Thymus (tissue), 11 donors: ENCODE data around the gene USE1. TPM values are rescaled to one million over a fixed set of nuclear protein-coding genes. Genes with fewer than 3 reads are reported as not detected.
A peak's percentile ranks its signal among the peaks of the same experiment; 100 is the strongest.

ENCODE experiments used
- DNase-seq, 9 donors: peaks; one replicate each; pipeline ENCODE4 v3.0.0-alpha.2; 2013; ENCODE audit warnings: low spot score in 9 of 9, low read depth in 6 of 9, missing footprints in 1 of 9
- H3K27ac ChIP-seq, 2 donors: one replicate each; pipeline ENCODE4 v1.5.1; 2013; ENCODE audit warnings: control low read depth in 1 of 2, low read depth in 1 of 2, low read length in 1 of 2, mild to moderate bottlenecking in 1 of 2, moderate library complexity in 1 of 2
- H3K27me3 ChIP-seq, 2 donors: one replicate each; pipeline ENCODE4 v1.5.1; 2013; ENCODE audit warnings: low read length in 1 of 2; ENCODE audit not compliant: control insufficient read depth in 2 of 2, insufficient read depth in 1 of 2
- H3K36me3 ChIP-seq, 2 donors: one replicate each; pipeline ENCODE4 v1.5.1; 2013; ENCODE audit warnings: low read length in 1 of 2, mild to moderate bottlenecking in 1 of 2, moderate library complexity in 1 of 2; ENCODE audit not compliant: control insufficient read depth in 2 of 2, insufficient read depth in 2 of 2
- H3K4me1 ChIP-seq, 2 donors: one replicate each; pipeline ENCODE4 v1.5.1; 2013; ENCODE audit warnings: low read length in 2 of 2; ENCODE audit not compliant: control insufficient read depth in 2 of 2, insufficient read depth in 2 of 2
- H3K4me3 ChIP-seq, 2 donors: one replicate each; pipeline ENCODE4 v1.5.1; 2013; ENCODE audit warnings: low read length in 2 of 2, control low read depth in 1 of 2, mild to moderate bottlenecking in 1 of 2
- H3K9me3 ChIP-seq, 2 donors: one replicate each; pipeline ENCODE4 v1.5.1; 2013; ENCODE audit warnings: low read length in 1 of 2, mild to moderate bottlenecking in 1 of 2; ENCODE audit not compliant: control insufficient read depth in 2 of 2, insufficient read depth in 1 of 2
- WGBS: extraction: QIAGEN DNeasy Blood & Tissue Kit; methylation state at CpG from one replicate; pipeline ENCODE4 v1.1.7; 2013; 5-methylcytosine and 5-hydroxymethylcytosine counted together
- polyA plus RNA-seq: library from polyadenylated mRNA; stranded (reverse); fragments of 200-250 nt; gene quantifications from one replicate; pipeline ENCODE4 v1.2.3, GENCODE V29; 2013
- total RNA-seq: library from RNA; stranded (reverse); fragments of 120-200 nt; gene quantifications from one replicate; pipeline ENCODE4 v1.2.4, GENCODE V29; 2013
- donor health status: healthy.

The USE1 gene
- total and polyA plus RNA-seq, 2 donors: 21.3 to 52.9 TPM

DNA sequence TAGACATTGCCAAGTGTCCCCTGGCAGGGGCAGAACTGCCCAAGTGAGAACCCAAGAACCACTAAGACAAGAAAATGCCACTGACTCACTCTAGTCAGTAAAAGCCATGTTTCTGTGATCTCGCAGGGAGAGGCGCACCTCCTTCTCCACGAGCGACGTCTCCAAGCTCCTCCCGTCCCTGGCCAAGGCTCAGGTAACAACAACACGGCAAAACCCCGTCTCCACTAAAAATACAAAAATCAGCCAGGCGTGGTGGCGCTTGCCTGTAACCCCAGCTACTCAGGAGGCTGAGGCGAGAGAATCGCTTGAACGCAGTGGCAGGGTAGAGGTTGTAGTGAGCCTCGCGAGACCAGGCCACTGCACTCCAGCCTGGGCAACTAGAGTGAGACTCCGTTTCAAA lies 17.5 kb upstream of the USE1 start:
- Histone ChIP-seq H3K4me1 (no peaks in the 10 kb centered on the region), H3K4me3 (no peak overlapping the region), H3K27ac (no peak overlapping the region), H3K27me3 (no peaks in the 10 kb centered on the region), H3K9me3 (peaks cover 0 to 4% of the 10 kb centered on the region in 2 donors), H3K36me3 (peaks cover 76 to 84% of the 10 kb centered on the region in 2 donors)
- no peak for DNase-seq
- WGBS: 98% methylated on average over 16 of the region's 16 CpGs

DNA sequence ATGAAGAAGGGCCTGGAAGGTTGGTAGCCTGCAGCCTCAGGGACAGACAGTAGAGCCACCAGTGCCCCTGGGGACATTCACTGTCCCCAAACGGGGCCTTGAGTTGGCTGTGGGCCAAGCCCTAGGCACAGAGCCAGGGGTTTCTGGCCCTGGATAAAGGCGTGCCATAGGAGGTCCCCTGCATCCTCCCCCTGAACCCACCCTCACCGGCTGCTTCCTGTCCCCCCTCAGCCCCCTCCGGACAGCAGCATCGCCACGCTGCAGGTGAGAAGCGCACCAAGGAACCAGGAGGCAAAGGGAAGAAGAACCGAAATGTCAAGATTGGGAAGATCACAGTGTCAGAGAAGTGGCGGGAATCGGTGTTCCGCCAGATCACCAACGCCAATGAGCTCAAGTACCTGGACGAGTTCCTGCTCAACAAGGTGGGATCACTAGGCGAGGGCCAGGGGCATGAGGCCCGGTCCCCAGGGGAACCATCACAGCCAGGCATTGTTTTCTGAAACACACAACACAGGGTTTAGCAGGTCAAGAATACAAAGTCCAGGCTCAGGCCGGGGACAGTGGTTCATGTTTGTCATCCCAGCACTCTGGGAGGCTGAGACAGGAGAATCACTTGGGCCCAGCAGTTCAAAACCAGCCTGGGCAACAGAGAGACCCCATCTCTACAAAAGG lies 14.6 kb upstream of the USE1 start:
- 95% methylated on average over 16 of the region's 16 CpGs for WGBS
- H3K4me3 ChIP-seq: no peak overlapping the region
- H3K9me3 ChIP-seq: peaks cover 0 to 4% of the 10 kb centered on the region in 2 donors
- no peaks in the 10 kb centered on the region for H3K4me1 ChIP-seq
- no peaks in the 10 kb centered on the region for H3K27me3 ChIP-seq
- H3K36me3 ChIP-seq: peaks cover 62 to 77% of the 10 kb centered on the region in 2 donors
- H3K27ac ChIP-seq: no peak overlapping the region
- DNase-seq: no peak

DNA sequence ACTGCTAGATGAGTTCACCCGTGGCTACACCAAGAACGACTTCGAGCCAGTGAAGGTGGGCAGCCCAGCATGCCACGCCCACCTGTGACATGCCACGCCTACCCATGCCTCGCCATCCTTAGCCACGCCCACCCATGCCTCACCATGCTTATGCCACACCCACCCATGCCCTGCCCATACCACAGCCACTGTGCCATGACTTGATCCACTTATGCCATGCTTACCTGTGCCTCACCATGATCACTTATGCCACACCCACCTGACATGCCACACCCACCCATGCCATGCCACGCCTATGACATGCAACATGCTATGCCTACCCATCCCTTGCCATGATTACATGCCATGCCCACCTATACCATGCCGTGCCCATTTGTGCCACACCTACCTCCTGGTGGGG lies 12.9 kb upstream of the USE1 start:
- Histone ChIP-seq H3K4me3 (no peak overlapping the region), H3K9me3 (peaks cover 0 to 4% of the 10 kb centered on the region in 2 donors), H3K27ac (no peak overlapping the region), H3K36me3 (peaks cover 70 to 92% of the 10 kb centered on the region in 2 donors), H3K4me1 (no peaks in the 10 kb centered on the region), H3K27me3 (no peaks in the 10 kb centered on the region)
- no peak for DNase-seq
- WGBS: 98% methylated on average over 9 of the region's 9 CpGs

DNA sequence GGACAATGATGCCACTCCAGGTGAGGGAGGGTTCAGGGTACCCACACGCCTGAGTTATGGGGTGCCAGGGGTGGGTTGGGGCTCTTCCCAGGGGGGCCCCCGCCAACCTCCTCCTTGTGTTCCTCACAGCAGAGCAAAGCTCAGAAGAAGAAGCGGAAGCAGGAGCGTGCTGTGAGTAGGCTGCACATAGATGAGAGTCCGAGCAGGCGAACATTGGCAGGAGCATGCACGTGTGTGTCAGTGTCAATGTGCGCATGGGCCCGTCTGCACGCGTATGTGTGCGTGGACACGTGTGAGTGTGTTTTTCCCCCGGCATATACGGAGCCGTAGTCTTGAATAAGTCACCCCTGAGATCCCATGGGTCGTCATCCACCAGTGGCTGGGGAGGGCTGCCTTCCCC lies 12.4 kb upstream of the USE1 start:
- Histone ChIP-seq H3K4me1 (no peaks in the 10 kb centered on the region), H3K4me3 (no peak overlapping the region), H3K27ac (no peak overlapping the region), H3K9me3 (peaks cover 0 to 4% of the 10 kb centered on the region in 2 donors), H3K27me3 (no peaks in the 10 kb centered on the region), H3K36me3 (peaks cover 66 to 88% of the 10 kb centered on the region in 2 donors)
- WGBS: 93% methylated on average over 17 of the region's 17 CpGs
- no peak for DNase-seq

DNA sequence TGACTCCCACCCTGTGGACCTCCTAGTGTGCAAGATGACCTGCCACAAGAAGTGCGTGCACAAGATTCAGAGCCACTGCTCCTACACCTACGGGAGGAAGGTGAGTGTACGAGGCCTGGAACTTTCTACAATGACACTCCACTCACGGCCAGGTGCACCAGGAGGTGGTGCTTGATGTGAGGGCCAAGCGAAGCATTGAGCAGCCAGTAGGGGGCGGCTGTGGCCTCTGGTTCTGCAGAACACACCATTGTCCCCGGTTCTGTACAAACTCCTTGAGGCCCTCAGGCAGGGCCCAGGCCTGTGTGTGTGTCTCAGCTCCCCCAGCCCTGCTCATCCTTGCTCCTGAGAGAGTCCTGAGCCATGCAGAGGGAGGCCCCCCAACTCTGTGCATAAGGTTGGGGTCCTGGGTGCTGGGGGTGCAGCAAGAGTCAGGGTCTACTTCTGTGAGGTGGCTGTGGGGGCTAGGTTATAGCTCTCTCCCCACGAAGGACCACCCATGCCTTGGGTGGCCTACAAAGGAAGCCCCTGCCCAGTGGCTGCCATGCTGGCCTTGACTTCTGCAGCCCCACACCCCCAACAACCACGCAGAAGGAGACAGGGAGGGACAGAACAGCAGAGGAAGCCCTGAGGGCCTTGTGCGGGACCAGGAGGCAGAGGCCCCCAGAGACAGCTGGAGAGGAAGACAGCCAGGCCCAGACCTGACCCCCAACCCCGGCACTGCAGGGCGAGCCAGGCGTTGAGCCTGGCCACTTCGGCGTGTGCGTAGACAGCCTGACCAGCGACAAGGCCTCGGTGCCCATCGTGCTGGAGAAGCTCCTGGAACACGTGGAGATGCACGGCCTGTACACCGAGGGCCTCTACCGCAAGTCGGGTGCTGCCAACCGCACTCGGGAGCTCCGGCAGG lies 9.7 kb upstream of the USE1 start:
- H3K4me1 ChIP-seq: peaks cover 0 to 2% of the 10 kb centered on the region in 2 donors
- DNase-seq: peak in 2 of 9 donors; percentile 47 to 63
- no peak overlapping the region for H3K27ac ChIP-seq
- peaks cover 0 to 1% of the 10 kb centered on the region in 2 donors for H3K9me3 ChIP-seq
- no peak overlapping the region for H3K4me3 ChIP-seq
- 95% methylated on average over 27 of the region's 27 CpGs for WGBS
- no peaks in the 10 kb centered on the region for H3K27me3 ChIP-seq
- peaks cover 67 to 80% of the 10 kb centered on the region in 2 donors for H3K36me3 ChIP-seq

DNA sequence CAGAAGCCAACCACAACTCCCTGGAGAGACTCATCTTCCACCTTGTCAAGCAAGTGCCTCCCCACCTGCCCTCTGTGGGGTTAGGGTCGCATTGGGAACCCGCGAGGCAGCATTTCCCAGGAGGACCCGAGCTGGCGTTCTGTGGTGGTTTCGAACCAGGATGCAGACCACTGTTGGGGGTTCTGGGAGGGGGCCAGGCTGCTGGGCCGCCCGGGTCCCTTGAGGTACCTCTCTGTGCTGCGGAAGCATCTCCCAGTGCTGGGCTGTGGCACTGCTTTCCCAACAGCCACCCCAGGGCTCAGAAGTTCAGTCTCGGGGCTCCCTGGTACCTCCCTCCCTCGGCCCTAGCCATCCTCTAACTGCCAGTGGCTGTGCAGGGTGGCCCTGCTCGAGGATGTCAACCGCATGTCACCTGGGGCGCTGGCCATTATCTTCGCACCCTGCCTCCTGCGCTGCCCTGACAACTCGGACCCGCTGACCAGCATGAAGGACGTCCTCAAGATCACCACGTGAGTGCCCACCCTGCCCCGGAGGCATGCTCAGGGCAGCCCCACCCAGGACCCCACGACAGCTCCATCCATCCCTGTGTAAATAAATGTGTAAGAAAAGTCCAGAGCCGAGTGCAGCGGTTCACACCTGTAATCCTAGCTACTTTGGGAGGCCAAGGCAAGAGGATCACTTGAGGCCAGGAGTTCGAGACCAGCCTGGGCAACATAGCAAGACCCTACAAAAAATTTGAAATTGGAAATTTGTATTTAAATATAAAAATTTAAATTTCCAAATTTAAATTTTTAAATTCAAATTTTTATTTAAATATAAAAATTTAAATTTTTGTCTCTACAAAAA lies 8.2 kb upstream of the USE1 start:
- H3K27ac ChIP-seq: peak overlapping the region in 1 of 2 donors; percentile 18
- no peak overlapping the region for H3K4me3 ChIP-seq
- no peaks in the 10 kb centered on the region for H3K27me3 ChIP-seq
- H3K4me1 ChIP-seq: peaks cover 0 to 2% of the 10 kb centered on the region in 2 donors
- 98% methylated on average over 25 of the region's 25 CpGs for WGBS
- no peak for DNase-seq
- no peaks in the 10 kb centered on the region for H3K9me3 ChIP-seq
- peaks cover 56 to 77% of the 10 kb centered on the region in 2 donors for H3K36me3 ChIP-seq

DNA sequence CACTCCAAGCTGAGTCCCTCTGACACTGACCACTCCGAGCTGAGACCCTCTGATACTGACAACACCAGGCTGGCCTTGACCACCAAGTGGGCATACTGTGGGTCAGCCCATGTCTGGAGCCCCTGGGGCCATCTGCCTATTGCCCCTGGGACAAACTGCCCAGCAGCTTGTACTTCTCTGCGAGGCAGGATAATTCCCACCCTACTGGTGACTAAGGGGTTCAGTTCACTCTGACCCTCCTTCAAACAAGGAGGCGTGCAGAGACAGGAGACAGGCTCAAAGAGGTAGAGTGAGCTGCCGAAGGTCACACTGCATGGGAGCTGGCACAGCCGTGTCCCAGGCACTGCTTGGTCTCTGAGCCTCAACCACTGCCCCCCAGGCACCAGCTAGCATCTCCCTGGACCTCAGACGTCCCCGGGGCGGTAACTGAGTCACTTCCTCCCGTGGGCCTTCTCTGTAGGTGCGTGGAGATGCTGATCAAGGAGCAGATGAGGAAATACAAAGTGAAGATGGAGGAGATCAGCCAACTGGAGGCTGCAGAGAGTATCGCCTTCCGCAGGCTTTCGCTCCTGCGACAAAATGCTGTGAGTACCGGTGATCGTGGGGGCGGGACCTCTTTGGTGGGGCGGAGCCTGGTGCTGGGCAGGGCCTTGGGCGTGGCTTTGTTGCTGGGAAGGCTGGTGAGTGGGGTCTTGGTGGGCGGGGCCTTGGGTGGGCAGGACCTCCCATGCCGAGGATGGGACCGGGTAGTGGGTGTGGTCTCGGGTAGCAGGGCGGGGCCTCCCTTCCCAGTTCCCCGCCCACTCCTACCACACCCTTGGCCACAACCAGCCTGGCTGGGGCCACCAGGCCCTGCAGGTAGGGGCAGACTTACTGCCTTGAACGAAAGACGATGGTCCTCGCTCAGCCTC lies 5.8 kb upstream of the USE1 start:
- Histone ChIP-seq H3K4me1 (peaks cover 2 to 3% of the 10 kb centered on the region in 2 donors), H3K27ac (peak overlapping the region in 1 of 2 donors; percentile 31), H3K4me3 (no peak overlapping the region), H3K9me3 (peaks cover 0 to under 1% of the 10 kb centered on the region in 2 donors), H3K27me3 (no peaks in the 10 kb centered on the region), H3K36me3 (peaks cover 41 to 70% of the 10 kb centered on the region in 2 donors)
- 90% methylated on average over 28 of the region's 28 CpGs for WGBS
- DNase-seq: peak in 2 of 9 donors; percentile 18 to 27

DNA sequence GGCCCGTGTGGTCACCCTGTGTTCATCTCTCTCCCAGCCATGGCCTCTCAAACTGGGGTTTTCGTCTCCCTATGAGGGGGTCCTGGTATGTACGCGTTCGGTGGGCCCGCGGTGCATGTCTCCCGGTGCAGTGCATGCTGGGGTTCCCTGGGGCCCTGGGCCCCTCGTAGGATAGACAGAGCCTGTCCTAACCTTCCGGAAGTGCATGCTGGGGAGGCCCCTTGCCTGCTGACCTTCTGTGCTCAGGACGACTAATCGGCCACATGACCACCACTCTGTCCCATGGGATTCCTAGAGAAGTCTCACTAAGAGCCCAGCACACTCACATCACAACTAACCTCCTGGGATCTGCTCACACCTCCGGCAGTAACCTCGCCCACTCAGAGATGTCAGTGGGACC lies 4.9 kb upstream of the USE1 start:
- Histone ChIP-seq H3K4me1 (peaks cover 9 to 10% of the 10 kb centered on the region in 2 donors), H3K27ac (no peak overlapping the region), H3K27me3 (no peaks in the 10 kb centered on the region), H3K9me3 (peaks cover 0 to 9% of the 10 kb centered on the region in 2 donors), H3K4me3 (no peak overlapping the region), H3K36me3 (peaks cover 41 to 67% of the 10 kb centered on the region in 2 donors)
- 98% methylated on average over 14 of the region's 14 CpGs for WGBS
- no peak for DNase-seq
